HepG2 (cell line): Measurements from ENCODE around the gene DPEP3. TPM values are rescaled to one million over a fixed set of nuclear protein-coding genes. Genes with fewer than 3 reads are reported as not detected.

Experiments
- ADNP ChIP-seq: sonication (generic); formaldehyde crosslinking; IDR thresholded peaks from 2 replicates; pipeline ENCODE4 v1.4.0; 2020; ENCODE audit warnings: missing genetic modification reagents
- ELF4 ChIP-seq: sonication (generic); formaldehyde crosslinking; IDR thresholded peaks from 2 replicates; pipeline ENCODE4 v1.5.0; 2020; ENCODE audit warnings: missing genetic modification reagents, mild to moderate bottlenecking, moderate library complexity, borderline replicate concordance
- EP300 ChIP-seq, 3 experiments: sonication (generic) in 1 of 3; formaldehyde crosslinking in 1 of 3; IDR thresholded peaks; 2 replicates each; pipeline versions ENCODE4 v1.5.1 to v1.6.1; 2011 to 2020; ENCODE audit warnings: low read depth in 2 of 3, low read length in 2 of 3, borderline replicate concordance in 1 of 3, improper control_type of control experiment in 1 of 3, mild to moderate bottlenecking in 1 of 3, missing genetic modification reagents in 1 of 3, moderate library complexity in 1 of 3
- FOXO1 ChIP-seq: sonication (generic); formaldehyde crosslinking; IDR thresholded peaks from 2 replicates; pipeline ENCODE4 v1.4.0; 2020; ENCODE audit warnings: missing genetic modification reagents
- HMG20A ChIP-seq: IDR thresholded peaks from 2 replicates; pipeline ENCODE4 v1.6.1; 2016; ENCODE audit warnings: borderline replicate concordance
- NR2F2 ChIP-seq: IDR thresholded peaks from 2 replicates; pipeline ENCODE4 v1.6.1; 2012; ENCODE audit warnings: low read depth, inconsistent platforms, borderline replicate concordance
- RXRA ChIP-seq: sonication (generic); formaldehyde crosslinking; IDR thresholded peaks from 2 replicates; pipeline ENCODE4 v1.5.1; 2020; ENCODE audit warnings: missing genetic modification reagents
- ZBTB4 ChIP-seq: sonication (generic); formaldehyde crosslinking; IDR thresholded peaks from 2 replicates; pipeline ENCODE4 v1.4.0; 2020; ENCODE audit warnings: missing genetic modification reagents, mild to moderate bottlenecking, borderline replicate concordance
- ZNF761 ChIP-seq: sonication (generic); formaldehyde crosslinking; conservative IDR thresholded peaks from 2 replicates; pipeline ENCODE4 v1.4.0; 2020; ENCODE audit warnings: mild to moderate bottlenecking, missing genetic modification reagents
- ZNF790 ChIP-seq: sonication (generic); formaldehyde crosslinking; IDR thresholded peaks from 2 replicates; pipeline ENCODE4 v1.8.0; 2022; ENCODE audit warnings: missing genetic modification reagents, mild to moderate bottlenecking, borderline replicate concordance
- ZSCAN25 ChIP-seq: sonication (generic); formaldehyde crosslinking; IDR thresholded peaks from 2 replicates; pipeline ENCODE4 v1.8.0; 2022; ENCODE audit warnings: mild to moderate bottlenecking, missing genetic modification reagents
- polyA plus RNA-seq, 8 experiments: library from polyadenylated mRNA; depleted of rRNA in 3 of 8; stranded (reverse) in 7 of 8; unstranded in 1 of 8; fragments of >200 nt; fragmentation: Illumina TruSeq in 4 of 8; extraction: Trizol in 4 of 8; gene quantifications; 2 replicates each; pipeline versions ENCODE4 v1.2.1 to v1.2.3, GENCODE V29; 2011 to 2016; ENCODE audit warnings: low read depth in 4 of 8, missing spikeins in 1 of 8, mixed read lengths in 1 of 8; ENCODE audit not compliant: insufficient read depth in 1 of 8
- total RNA-seq, 5 experiments: library from RNA; depleted of rRNA; stranded (reverse); fragments of >200 nt; fragmentation: Illumina TruSeq; extraction: Trizol; gene quantifications; 2 replicates each; pipeline ENCODE4 v1.2.3, GENCODE V29; 2016; ENCODE audit warnings: low read depth in 1 of 5
- TF ChIP-seq, protein P1 (sequence below): IDR thresholded peaks from 2 replicates; pipeline ENCODE4 v1.6.1; 2018; ENCODE audit warnings: missing genetic modification reagents, mild to moderate bottlenecking, missing compliant biosample characterization
- TF ChIP-seq, protein P2 (sequence below): sonication (generic); formaldehyde crosslinking; IDR thresholded peaks from 2 replicates; pipeline ENCODE4 v1.4.0; 2020; ENCODE audit warnings: mild to moderate bottlenecking, missing genetic modification reagents
- TF ChIP-seq, protein P3 (sequence below): sonication (generic); formaldehyde crosslinking; conservative IDR thresholded peaks from 2 replicates; pipeline ENCODE4 v1.4.0; 2020; ENCODE audit warnings: mild to moderate bottlenecking, missing genetic modification reagents, moderate library complexity

DPEP3 gene
- total and polyA plus RNA-seq, 2 of the 13 experiments (the other 11 are each of a cell fraction or from before 2014, with no cell fraction given): not detected

DNA sequence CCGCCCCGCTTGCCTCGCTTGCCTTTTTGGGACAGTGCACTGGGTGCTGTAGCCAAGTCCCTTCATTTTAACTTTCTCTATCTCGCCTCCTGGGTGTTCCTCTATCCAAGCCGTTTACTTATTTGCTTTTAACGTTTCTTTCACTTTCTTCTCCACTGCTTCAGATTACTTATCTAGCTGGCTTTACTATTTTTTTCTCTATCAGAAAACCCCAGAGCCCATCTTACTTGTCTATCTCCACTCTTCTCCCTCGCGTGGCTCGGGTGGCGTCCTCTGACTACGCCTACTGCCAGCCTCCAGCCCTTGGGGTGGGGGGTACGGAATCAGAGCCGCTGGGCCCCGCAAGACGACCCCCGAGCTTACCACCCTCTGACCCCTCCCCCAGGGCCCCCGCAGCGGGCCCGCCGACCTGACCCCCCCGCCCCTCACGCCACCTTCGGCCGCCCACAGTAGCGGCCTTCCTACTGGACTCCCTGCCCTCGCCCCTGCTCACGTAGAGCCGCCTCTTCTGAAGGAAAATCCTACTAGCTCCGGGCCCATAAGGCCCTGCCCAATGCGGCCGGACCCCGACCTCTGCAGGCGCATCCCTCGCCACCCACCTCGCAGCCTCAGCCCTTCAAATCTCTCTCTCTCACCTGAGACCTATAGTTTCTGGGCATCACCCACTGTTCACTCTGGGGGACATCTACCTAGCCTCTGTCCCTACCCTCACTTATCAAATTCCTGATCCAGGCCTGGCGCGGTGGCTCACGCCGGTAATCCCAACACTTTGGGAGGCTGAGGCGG, 10.9 kb downstream of the DPEP3 start (continued):
- TF ChIP-seq ZSCAN25 (CRISPR knock-in tag) (peak; percentile 90; the same call in 1 of the 2 replicates), ELF4 (0 out of 2 replicates have a peak, but pooled peaks have one; percentile 19), EP300 (IDR thresholded peaks at IDR 0.05; ENCODE audit: low read depth in 2 of 2, low read length in 2 of 2) (peak in 1 of 2 experiments; percentile 26; a peak in 2 of 4 replicates), EP300 (CRISPR knock-in tag; IDR thresholded peaks at IDR 0.05; ENCODE audit: borderline replicate concordance) (no peak), ZBTB4 (CRISPR knock-in tag) (peak; percentile 66; the same call in 1 of the 2 replicates), ZNF761 (CRISPR knock-in tag) (0 out of 2 replicates have a peak, but pooled peaks have one; percentile 9), NR2F2 (no peak), FOXO1 (CRISPR knock-in tag) (peak; percentile 23; the same call in 1 of the 2 replicates), ZNF790 (no peak), HMG20A (CRISPR knock-in tag) (no peak), RXRA (CRISPR knock-in tag) (peak; percentile 23; the same call in 1 of the 2 replicates), ADNP (CRISPR knock-in tag) (0 out of 2 replicates have a peak, but pooled peaks have one; percentile 8)
- TF ChIP-seq, protein P1, sequence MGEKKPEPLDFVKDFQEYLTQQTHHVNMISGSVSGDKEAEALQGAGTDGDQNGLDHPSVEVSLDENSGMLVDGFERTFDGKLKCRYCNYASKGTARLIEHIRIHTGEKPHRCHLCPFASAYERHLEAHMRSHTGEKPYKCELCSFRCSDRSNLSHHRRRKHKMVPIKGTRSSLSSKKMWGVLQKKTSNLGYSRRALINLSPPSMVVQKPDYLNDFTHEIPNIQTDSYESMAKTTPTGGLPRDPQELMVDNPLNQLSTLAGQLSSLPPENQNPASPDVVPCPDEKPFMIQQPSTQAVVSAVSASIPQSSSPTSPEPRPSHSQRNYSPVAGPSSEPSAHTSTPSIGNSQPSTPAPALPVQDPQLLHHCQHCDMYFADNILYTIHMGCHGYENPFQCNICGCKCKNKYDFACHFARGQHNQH (CRISPR knock-in tag): 0 out of 2 replicates have a peak, but pooled peaks have one; percentile 18
- TF ChIP-seq, protein P2, sequence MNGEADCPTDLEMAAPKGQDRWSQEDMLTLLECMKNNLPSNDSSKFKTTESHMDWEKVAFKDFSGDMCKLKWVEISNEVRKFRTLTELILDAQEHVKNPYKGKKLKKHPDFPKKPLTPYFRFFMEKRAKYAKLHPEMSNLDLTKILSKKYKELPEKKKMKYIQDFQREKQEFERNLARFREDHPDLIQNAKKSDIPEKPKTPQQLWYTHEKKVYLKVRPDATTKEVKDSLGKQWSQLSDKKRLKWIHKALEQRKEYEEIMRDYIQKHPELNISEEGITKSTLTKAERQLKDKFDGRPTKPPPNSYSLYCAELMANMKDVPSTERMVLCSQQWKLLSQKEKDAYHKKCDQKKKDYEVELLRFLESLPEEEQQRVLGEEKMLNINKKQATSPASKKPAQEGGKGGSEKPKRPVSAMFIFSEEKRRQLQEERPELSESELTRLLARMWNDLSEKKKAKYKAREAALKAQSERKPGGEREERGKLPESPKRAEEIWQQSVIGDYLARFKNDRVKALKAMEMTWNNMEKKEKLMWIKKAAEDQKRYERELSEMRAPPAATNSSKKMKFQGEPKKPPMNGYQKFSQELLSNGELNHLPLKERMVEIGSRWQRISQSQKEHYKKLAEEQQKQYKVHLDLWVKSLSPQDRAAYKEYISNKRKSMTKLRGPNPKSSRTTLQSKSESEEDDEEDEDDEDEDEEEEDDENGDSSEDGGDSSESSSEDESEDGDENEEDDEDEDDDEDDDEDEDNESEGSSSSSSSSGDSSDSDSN: peak; percentile 40; the same call in 1 of the 2 replicates
- TF ChIP-seq, protein P3, sequence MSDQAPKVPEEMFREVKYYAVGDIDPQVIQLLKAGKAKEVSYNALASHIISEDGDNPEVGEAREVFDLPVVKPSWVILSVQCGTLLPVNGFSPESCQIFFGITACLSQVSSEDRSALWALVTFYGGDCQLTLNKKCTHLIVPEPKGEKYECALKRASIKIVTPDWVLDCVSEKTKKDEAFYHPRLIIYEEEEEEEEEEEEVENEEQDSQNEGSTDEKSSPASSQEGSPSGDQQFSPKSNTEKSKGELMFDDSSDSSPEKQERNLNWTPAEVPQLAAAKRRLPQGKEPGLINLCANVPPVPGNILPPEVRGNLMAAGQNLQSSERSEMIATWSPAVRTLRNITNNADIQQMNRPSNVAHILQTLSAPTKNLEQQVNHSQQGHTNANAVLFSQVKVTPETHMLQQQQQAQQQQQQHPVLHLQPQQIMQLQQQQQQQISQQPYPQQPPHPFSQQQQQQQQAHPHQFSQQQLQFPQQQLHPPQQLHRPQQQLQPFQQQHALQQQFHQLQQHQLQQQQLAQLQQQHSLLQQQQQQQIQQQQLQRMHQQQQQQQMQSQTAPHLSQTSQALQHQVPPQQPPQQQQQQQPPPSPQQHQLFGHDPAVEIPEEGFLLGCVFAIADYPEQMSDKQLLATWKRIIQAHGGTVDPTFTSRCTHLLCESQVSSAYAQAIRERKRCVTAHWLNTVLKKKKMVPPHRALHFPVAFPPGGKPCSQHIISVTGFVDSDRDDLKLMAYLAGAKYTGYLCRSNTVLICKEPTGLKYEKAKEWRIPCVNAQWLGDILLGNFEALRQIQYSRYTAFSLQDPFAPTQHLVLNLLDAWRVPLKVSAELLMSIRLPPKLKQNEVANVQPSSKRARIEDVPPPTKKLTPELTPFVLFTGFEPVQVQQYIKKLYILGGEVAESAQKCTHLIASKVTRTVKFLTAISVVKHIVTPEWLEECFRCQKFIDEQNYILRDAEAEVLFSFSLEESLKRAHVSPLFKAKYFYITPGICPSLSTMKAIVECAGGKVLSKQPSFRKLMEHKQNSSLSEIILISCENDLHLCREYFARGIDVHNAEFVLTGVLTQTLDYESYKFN (CRISPR knock-in tag): peak; percentile 23; the same call in 1 of the 2 replicates
